Sigmoid colon (tissue), 7 donors: ENCODE data around the gene CAV2. TPM values are rescaled to one million over a fixed set of nuclear protein-coding genes. Genes with fewer than 3 reads are reported as not detected.

Source experiments
- DNase-seq: peaks from one replicate; pipeline ENCODE4 v3.0.0-alpha.2; 2019
- H3K27ac ChIP-seq, 4 donors: fragments of 200-600 bp; sonication (generic); one replicate each; pipeline ENCODE4 v1.5.1; 2016 to 2019; ENCODE audit warnings: mild to moderate bottlenecking in 1 of 4
- H3K27me3 ChIP-seq, 3 donors: fragments of 200-600 bp; sonication (generic); one replicate each; pipeline ENCODE4 v1.5.1; 2019; ENCODE audit warnings: mild to moderate bottlenecking in 1 of 3
- H3K36me3 ChIP-seq, 4 donors: fragments of 200-600 bp; sonication (generic); one replicate each; pipeline ENCODE4 v1.5.1; 2016 to 2019
- H3K4me1 ChIP-seq, 4 donors: fragments of 200-600 bp; sonication (generic); one replicate each; pipeline ENCODE4 v1.5.1; 2017 to 2019
- H3K4me3 ChIP-seq, 4 donors: fragments of 200-600 bp; sonication (generic); one replicate each; pipeline ENCODE4 v1.5.1; 2017 to 2019; ENCODE audit warnings: mild to moderate bottlenecking in 2 of 4, moderate library complexity in 1 of 4
- H3K9me3 ChIP-seq, 4 donors: fragments of 200-600 bp in 3 of 4; sonication (generic) in 3 of 4; one replicate each; pipeline versions ENCODE4 v1.5.1 to v1.6.1; 2013 to 2019
- EP300 ChIP-seq, 4 donors: sonication (generic); formaldehyde crosslinking; IDR thresholded peaks; one replicate each; pipeline ENCODE4 v1.6.1; 2017; ENCODE audit warnings: antibody characterized with exemption in 4 of 4
- POLR2A ChIP-seq, 2 donors: fragments of 450-650 bp; IDR thresholded peaks; one replicate each; pipeline ENCODE4 v1.6.1; 2016; ENCODE audit warnings: antibody characterized with exemption in 2 of 2, mild to moderate bottlenecking in 2 of 2, moderate library complexity in 2 of 2
- POLR2AphosphoS5 ChIP-seq, 4 donors: sonication (generic); formaldehyde crosslinking; IDR thresholded peaks; one replicate each; pipeline ENCODE4 v1.6.1; 2017; ENCODE audit warnings: antibody characterized with exemption in 4 of 4
- WGBS, 2 donors: extraction: QIAGEN DNeasy Blood & Tissue Kit; methylation state at CpG; one replicate each; pipeline ENCODE4 v1.1.7; 2013; 5-methylcytosine and 5-hydroxymethylcytosine counted together
- intact Hi-C: fragments of 100-400 bp; cut with DNase I; formaldehyde crosslinking; loops from one replicate; pipeline ENCODE4 v1.15.1; 2023
- polyA plus RNA-seq, 3 donors: library from polyadenylated mRNA; stranded (reverse); fragments of 200-250 nt; gene quantifications; one replicate each; pipeline ENCODE4 v1.2.3, GENCODE V29; 2013
- total RNA-seq, 4 donors: library from RNA; depleted of rRNA; stranded (reverse); fragments of >200 nt; gene quantifications; one replicate each; pipeline ENCODE4 v1.1.0, GENCODE V29; 2016
- TF ChIP-seq, protein P1 (sequence below), 4 experiments: fragments of 450-650 bp in 3 of 4; fragments of 200-600 bp in 1 of 4; IDR thresholded peaks; one replicate each; pipeline ENCODE4 v1.5.1; 2016 to 2019; ENCODE audit warnings: antibody characterized with exemption in 4 of 4, mild to moderate bottlenecking in 3 of 4, moderate library complexity in 2 of 4
- donor health status: healthy with polysubstance abuse.
- donor health status: Bipolar disorder and iron deficiency.
- donor health status: healthy.

CAV2 gene
- total and polyA plus RNA-seq, 7 donors, result 4.6 to 142 (median 81.8) TPM

DNA sequence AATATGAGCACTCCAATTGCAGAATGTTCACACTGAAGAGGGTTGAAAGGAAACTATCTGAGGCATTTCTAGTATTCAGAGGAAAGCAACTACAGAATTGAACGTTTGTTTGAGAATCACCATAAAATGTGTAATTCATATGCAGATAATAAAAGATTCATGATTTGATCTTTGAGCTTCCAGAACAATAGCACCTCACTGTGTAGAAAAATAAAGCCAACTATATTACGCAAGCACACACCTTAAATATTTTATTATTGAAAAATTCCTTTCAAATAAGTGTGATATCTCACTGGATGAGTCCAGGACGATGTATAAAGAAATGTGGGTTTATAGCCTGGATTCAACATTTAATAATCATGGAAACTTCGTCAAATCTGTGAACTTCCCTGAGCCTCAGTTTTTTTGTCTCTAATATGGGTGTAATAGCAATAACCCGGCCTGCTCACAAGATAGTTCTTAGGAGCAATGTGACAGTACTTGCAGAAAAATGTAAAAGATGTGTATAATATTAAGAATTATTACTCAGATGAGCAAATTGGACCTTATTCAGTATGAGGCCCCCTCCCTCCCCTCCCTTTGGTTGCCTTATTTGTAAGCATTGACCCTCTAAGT, 11.5 kb upstream of the CAV2 start:
- Histone ChIP-seq H3K27me3 (no peaks in the 10 kb centered on the region), H3K27ac (no peak overlapping the region), H3K4me1 (peaks cover 0 to 33% (median 24%) of the 10 kb centered on the region in 4 donors), H3K4me3 (no peak overlapping the region), H3K36me3 (no peaks in the 10 kb centered on the region), H3K9me3 (no peaks in the 10 kb centered on the region)
- WGBS, 2 donors, result 22 to 72% methylated on average over 5 of the region's 5 CpGs
- TF ChIP-seq, protein P1, sequence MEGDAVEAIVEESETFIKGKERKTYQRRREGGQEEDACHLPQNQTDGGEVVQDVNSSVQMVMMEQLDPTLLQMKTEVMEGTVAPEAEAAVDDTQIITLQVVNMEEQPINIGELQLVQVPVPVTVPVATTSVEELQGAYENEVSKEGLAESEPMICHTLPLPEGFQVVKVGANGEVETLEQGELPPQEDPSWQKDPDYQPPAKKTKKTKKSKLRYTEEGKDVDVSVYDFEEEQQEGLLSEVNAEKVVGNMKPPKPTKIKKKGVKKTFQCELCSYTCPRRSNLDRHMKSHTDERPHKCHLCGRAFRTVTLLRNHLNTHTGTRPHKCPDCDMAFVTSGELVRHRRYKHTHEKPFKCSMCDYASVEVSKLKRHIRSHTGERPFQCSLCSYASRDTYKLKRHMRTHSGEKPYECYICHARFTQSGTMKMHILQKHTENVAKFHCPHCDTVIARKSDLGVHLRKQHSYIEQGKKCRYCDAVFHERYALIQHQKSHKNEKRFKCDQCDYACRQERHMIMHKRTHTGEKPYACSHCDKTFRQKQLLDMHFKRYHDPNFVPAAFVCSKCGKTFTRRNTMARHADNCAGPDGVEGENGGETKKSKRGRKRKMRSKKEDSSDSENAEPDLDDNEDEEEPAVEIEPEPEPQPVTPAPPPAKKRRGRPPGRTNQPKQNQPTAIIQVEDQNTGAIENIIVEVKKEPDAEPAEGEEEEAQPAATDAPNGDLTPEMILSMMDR (IDR thresholded peaks at IDR 0.05), result no peak
- no peak for TF ChIP-seq EP300 (IDR thresholded peaks at IDR 0.05)
- TF ChIP-seq POLR2A (IDR thresholded peaks at IDR 0.05), result no peak
- no peak for TF ChIP-seq POLR2AphosphoS5 (IDR thresholded peaks at IDR 0.05)
- intact Hi-C loops, result no loop called here
- DNase-seq, result no peak

DNA sequence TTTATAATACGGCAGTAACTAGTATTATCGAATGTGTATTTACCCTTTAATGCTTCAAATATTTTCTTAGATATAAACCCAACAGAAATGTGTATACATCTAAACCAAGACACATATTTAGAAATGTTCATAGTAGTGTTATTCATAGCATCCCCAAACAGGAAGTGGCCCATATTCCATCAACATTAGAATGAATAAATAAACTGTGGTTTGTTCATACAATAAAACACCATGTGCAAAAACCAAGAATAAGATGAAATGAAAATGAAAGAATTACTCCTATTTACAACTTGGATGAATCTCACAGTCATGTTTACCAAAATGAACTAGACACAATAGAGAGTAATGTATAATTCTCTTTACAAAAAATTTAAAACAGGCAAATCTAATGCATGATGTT, 9.2 kb upstream of the CAV2 start:
- peaks cover 0 to 37% (median 29%) of the 10 kb centered on the region in 4 donors for H3K4me1 ChIP-seq
- no peak overlapping the region for H3K4me3 ChIP-seq
- no peaks in the 10 kb centered on the region for H3K36me3 ChIP-seq
- WGBS, 2 donors, result 78 to 79% methylated on average over 2 of the region's 2 CpGs
- no peak for DNase-seq
- TF ChIP-seq EP300 (IDR thresholded peaks at IDR 0.05) (no peak), POLR2A (IDR thresholded peaks at IDR 0.05) (no peak), POLR2AphosphoS5 (IDR thresholded peaks at IDR 0.05) (no peak)
- TF ChIP-seq, protein P1 (IDR thresholded peaks at IDR 0.05), result no peak
- H3K27ac ChIP-seq, result peak overlapping the region in 1 of 4 donors; percentile 29
- no peaks in the 10 kb centered on the region for H3K27me3 ChIP-seq
- no peaks in the 10 kb centered on the region for H3K9me3 ChIP-seq
- intact Hi-C loops, result no loop called here

DNA sequence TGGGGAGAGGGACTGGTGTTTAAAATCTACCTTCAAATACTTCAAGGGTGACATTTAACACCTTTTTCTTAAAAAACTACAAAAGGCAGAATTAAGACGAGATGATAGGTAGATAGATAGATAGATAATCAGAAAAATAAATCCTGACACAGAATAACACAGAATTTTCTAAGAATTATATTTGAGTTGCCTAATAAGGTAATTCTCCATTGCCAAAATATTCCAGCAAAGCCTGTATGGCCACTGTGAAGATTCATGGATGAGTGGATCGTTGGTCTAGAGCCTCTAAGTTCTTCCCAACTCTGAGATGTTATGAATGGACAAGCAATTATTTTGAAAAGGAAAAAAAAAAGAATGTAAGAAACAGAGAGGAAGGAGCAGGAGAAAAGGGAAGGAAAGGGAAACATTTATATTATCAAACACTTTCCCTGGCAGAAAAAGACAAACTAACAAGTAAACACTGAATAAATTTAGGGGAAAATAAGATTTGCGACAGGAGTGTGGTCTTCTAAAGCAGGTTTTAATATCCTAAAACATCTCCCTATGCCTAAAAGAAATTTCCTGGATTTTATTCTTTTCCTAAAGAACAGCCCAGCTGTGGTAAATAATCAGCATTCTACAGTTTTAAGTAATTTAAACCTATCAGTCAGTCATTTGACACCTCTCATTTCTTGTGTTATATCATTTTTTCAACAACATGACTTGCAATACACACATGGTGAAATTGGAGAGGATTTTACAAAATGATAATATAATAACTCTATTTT, 7.5 kb upstream of the CAV2 start:
- TF ChIP-seq, protein P1 (IDR thresholded peaks at IDR 0.05), result no peak
- TF ChIP-seq EP300 (IDR thresholded peaks at IDR 0.05), result no peak
- no peak for TF ChIP-seq POLR2A (IDR thresholded peaks at IDR 0.05)
- no peak for TF ChIP-seq POLR2AphosphoS5 (IDR thresholded peaks at IDR 0.05)
- Histone ChIP-seq H3K9me3 (no peaks in the 10 kb centered on the region), H3K27me3 (no peaks in the 10 kb centered on the region), H3K4me3 (no peak overlapping the region), H3K27ac (peak overlapping the region in 3 of 4 donors; percentile 43 to 50 (median 48)), H3K4me1 (peaks cover 0 to 35% (median 26%) of the 10 kb centered on the region in 4 donors), H3K36me3 (no peaks in the 10 kb centered on the region)
- WGBS, 2 donors, result 66 to 74% methylated on average over 3 of the region's 3 CpGs
- DNase-seq, result no peak
- intact Hi-C loops, result no loop called here

DNA sequence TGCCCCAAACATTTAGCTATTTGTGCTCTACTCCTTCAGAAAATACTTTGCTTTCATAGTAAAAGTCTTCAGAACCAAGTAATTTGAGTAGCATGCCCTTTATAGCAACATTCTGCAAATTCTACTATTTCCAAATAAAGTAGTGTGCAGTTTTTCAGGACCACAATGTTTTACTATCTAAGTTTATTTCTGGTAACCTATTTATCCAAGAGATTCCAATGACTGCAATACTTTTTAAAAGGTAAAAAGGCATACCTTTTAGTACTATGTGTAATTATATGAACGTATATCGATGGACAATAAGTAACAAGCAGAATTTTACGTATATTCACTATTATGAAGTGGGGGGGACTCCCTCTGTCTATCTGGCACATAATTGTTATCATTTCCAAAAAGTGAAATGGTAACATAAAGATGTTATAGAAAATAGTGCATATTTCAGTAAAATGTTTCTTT, 6.9 kb upstream of the CAV2 start:
- intact Hi-C loops, result no loop called here
- Histone ChIP-seq H3K9me3 (no peaks in the 10 kb centered on the region), H3K4me3 (no peak overlapping the region), H3K27me3 (no peaks in the 10 kb centered on the region), H3K4me1 (peaks cover 0 to 29% (median 21%) of the 10 kb centered on the region in 4 donors), H3K36me3 (no peaks in the 10 kb centered on the region), H3K27ac (peak overlapping the region in 3 of 4 donors; percentile 43 to 50 (median 48))
- 86 to 92% methylated on average over 3 of the region's 3 CpGs for WGBS, 2 donors
- TF ChIP-seq POLR2AphosphoS5 (IDR thresholded peaks at IDR 0.05) (no peak), POLR2A (IDR thresholded peaks at IDR 0.05) (no peak), EP300 (IDR thresholded peaks at IDR 0.05) (no peak)
- TF ChIP-seq, protein P1 (IDR thresholded peaks at IDR 0.05), result no peak
- no peak for DNase-seq
